HS-27A (cell line): ENCODE data around the gene SLIT3.

ENCODE experiments used
- DNase-seq: peaks from one replicate; pipeline ENCODE4 v3.0.0-alpha.2; 2012; ENCODE audit warnings: low read depth, missing footprints

Gene SLIT3

GRCh38 chr5:168859471-168859870, 441.5 kb downstream of the SLIT3 start:
- DNase-seq = no peak

- no peak for DNase-seq
Observed at GRCh38 chr5:168858994-168859393, 441.9 kb downstream of the SLIT3 start.

GRCh38 chr5:168858371-168858770, 442.6 kb downstream of the SLIT3 start:
- DNase-seq = no peak

GRCh38 chr5:168853972-168854371, 447.0 kb downstream of the SLIT3 start:
- DNase-seq = no peak

- DNase-seq = no peak
Observed at GRCh38 chr5:168852329-168852728, 448.6 kb downstream of the SLIT3 start.

- no peak for DNase-seq
Observed at GRCh38 chr5:168851902-168852321, 449.0 kb downstream of the SLIT3 start.

- no peak for DNase-seq
Observed at GRCh38 chr5:168850683-168851082, 450.3 kb downstream of the SLIT3 start.

- DNase-seq = no peak
Observed at GRCh38 chr5:168848569-168848968, 452.4 kb downstream of the SLIT3 start.

- DNase-seq = no peak
Observed at GRCh38 chr5:168847511-168848073, 453.3 kb downstream of the SLIT3 start.

- DNase-seq = no peak
Observed at GRCh38 chr5:168844922-168845296, 456.0 kb downstream of the SLIT3 start.

GRCh38 chr5:168844016-168844921, 456.7 kb downstream of the SLIT3 start:
- no peak for DNase-seq

- no peak for DNase-seq
Observed at GRCh38 chr5:168843277-168844015, 457.5 kb downstream of the SLIT3 start.

- DNase-seq = no peak
Observed at GRCh38 chr5:168842571-168843205, 458.3 kb downstream of the SLIT3 start.

- DNase-seq = no peak
Observed at GRCh38 chr5:168837852-168838251, 463.1 kb downstream of the SLIT3 start.

GRCh38 chr5:168836603-168837231, 464.2 kb downstream of the SLIT3 start:
- DNase-seq = no peak

GRCh38 chr5:168833936-168834335, 467.0 kb downstream of the SLIT3 start:
- no peak for DNase-seq

- no peak for DNase-seq
Observed at GRCh38 chr5:168833383-168833782, 467.6 kb downstream of the SLIT3 start.

- no peak for DNase-seq
Observed at GRCh38 chr5:168832308-168832707, 468.6 kb downstream of the SLIT3 start.

- no peak for DNase-seq
Observed at GRCh38 chr5:168831383-168831782, 469.6 kb downstream of the SLIT3 start.

GRCh38 chr5:168830833-168831232, 470.1 kb downstream of the SLIT3 start:
- no peak for DNase-seq

- DNase-seq = no peak
Observed at GRCh38 chr5:168829922-168830417, 471.0 kb downstream of the SLIT3 start.

GRCh38 chr5:168829044-168829443, 471.9 kb downstream of the SLIT3 start:
- DNase-seq = no peak
